Loucy (cell line): ENCODE results near the gene POLA2.

Source experiments
- EZH2phosphoT487 ChIP-seq: fragments of 200-600 bp; IDR thresholded peaks from 2 replicates; pipeline ENCODE4 v1.6.1; 2018; ENCODE audit warnings: antibody characterized with exemption, mild to moderate bottlenecking, moderate library complexity, borderline replicate concordance
- TF ChIP-seq, protein P1 (sequence below): fragments of 200-600 bp; sonication (generic); conservative IDR thresholded peaks from 2 replicates; pipeline ENCODE4 v1.5.1; 2014; ENCODE audit warnings: mild to moderate bottlenecking, antibody characterized with exemption, low read length

DNA sequence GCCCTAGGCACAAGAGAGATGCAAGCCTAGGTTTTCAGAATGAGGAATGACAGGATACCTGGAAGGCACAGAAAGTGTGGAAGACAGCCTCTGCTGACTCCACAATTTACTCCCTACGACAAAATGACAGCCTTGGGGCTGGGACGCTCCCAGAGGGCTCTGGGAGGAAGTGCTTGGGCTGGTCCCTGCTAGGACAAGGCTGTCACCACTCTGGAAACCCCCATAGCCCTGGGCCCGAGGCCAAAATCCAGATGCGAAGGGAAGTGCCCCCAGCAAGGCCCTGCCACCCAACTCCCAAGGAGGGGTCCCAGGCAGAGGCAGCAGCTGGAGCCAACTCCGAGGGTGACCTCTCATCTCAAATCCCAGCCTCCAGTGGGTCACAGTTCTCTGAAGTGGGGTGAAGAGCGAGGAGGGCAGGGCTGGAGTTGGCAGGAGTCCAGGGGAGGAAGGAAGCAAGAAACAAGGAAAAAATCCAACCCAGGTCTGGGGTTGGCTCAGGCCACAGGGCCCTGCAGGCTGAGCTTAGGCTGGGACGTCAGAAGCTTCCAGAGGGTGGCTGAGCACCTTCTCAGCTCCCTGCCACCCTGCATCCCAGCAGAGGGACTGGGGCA, 46.6 kb downstream of the POLA2 start:
- TF ChIP-seq, protein P1, sequence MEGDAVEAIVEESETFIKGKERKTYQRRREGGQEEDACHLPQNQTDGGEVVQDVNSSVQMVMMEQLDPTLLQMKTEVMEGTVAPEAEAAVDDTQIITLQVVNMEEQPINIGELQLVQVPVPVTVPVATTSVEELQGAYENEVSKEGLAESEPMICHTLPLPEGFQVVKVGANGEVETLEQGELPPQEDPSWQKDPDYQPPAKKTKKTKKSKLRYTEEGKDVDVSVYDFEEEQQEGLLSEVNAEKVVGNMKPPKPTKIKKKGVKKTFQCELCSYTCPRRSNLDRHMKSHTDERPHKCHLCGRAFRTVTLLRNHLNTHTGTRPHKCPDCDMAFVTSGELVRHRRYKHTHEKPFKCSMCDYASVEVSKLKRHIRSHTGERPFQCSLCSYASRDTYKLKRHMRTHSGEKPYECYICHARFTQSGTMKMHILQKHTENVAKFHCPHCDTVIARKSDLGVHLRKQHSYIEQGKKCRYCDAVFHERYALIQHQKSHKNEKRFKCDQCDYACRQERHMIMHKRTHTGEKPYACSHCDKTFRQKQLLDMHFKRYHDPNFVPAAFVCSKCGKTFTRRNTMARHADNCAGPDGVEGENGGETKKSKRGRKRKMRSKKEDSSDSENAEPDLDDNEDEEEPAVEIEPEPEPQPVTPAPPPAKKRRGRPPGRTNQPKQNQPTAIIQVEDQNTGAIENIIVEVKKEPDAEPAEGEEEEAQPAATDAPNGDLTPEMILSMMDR: no peak
- no peak for TF ChIP-seq EZH2phosphoT487
